Neuron (in vitro differentiated cells): Measurements from ENCODE around the gene HSD3B7.
"Not testable (repeated sequence)": the region's sequence is repeated elsewhere in the genome, so short reads cannot be mapped to it uniquely, and the experiment has no call there.

Source experiments
- H2AFZ ChIP-seq: one replicate; pipeline ENCODE4 v1.6.1; 2013; ENCODE audit warnings: low read depth, mild to moderate bottlenecking, inconsistent platforms, low read length, moderate library complexity
- H3K27me3 ChIP-seq: one replicate; pipeline ENCODE4 v1.6.1; 2013; ENCODE audit warnings: low read length; ENCODE audit not compliant: insufficient read depth
- H3K36me3 ChIP-seq: one replicate; pipeline ENCODE4 v1.6.1; 2013; ENCODE audit warnings: low read length; ENCODE audit not compliant: insufficient read depth
- H3K4me1 ChIP-seq: one replicate; pipeline ENCODE4 v1.6.1; 2013; ENCODE audit warnings: low read length; ENCODE audit not compliant: insufficient read depth
- H3K4me3 ChIP-seq: 2 replicates; pipeline ENCODE4 v1.5.1; 2013; ENCODE audit warnings: mild to moderate bottlenecking, low read length, moderate library complexity
- H3K9me3 ChIP-seq: one replicate; pipeline ENCODE4 v1.6.1; 2013; ENCODE audit warnings: low read length

Gene HSD3B7

DNA sequence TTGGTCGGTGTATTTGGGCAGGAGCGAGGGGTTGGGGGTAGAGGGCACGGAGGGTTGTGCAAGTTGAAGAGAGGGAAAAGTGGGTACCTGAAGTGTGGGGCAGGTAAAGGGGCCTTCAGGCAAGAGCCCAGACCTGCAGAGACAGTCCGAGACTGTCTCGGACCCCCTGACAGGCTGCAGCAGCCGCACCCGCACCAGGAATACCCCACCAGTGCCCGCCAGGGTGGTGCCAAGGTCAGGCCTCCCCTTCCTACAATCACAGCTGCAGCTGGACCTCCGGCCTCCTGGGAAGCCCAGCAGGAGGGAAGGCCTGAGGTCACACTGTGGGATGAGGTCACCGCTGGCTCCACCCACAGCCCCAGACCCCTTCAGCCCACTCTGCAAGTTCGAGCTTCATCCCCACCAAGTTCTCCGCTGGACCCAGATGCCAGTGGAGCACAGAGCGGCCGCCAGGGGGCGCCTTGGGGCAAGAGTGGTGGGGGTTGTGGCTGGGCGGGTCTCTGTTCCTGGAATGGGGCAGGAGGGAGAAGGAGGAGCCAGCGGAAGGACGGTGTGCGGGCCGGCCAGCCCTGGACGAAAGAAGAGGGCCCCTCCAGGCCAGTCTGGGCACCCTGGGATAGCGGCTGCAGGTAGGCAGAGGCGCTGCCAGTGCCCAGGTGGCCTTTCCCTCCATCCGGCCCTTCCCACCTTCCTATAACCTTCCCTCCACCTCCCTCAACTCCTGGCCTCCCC lies at the start of gene HSD3B7:
HSD3B7 (plus strand) TSS at position 539 of the 732 bp plus-strand sequence. CDS start 452 bp downstream, outside the sequence.
- H3K27me3 ChIP-seq = no peaks in the 10 kb centered on the region
- H3K4me3 ChIP-seq = no peak within 1 kb of the TSS
- H3K9me3 ChIP-seq = no peaks in the 10 kb centered on the region
- peaks cover 8% of the 10 kb centered on the region for H3K4me1 ChIP-seq
- H2AFZ ChIP-seq = no peak within 1 kb of the TSS
- peaks cover 36% of the 10 kb centered on the region for H3K36me3 ChIP-seq

DNA sequence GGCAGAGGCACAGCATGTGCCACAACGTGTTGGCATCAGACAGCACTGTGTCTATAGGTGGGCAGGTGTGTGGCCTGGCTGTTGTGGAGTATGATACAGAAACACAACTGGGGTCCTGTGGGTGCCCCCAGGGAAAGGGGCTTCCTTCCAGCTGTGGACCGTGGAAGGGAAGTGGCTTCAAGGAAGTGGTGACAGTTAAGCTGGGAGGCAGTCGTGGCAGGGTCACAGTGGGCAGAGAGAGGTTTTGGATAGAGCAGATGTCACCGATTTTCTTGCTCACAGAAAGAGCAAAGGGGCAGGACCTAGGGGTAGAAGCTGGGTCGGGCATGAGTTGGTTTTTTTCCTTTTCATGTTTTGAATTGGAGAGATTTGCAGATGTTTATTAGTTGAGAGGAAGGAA lies 47.3 kb upstream of the HSD3B7 start:
- Histone ChIP-seq H3K36me3 (peaks cover 46% of the 10 kb centered on the region), H3K27me3 (no peaks in the 10 kb centered on the region), H2AFZ (no peak overlapping the region), H3K9me3 (no peaks in the 10 kb centered on the region), H3K4me1 (peaks cover 8% of the 10 kb centered on the region), H3K4me3 (no peak overlapping the region)

DNA sequence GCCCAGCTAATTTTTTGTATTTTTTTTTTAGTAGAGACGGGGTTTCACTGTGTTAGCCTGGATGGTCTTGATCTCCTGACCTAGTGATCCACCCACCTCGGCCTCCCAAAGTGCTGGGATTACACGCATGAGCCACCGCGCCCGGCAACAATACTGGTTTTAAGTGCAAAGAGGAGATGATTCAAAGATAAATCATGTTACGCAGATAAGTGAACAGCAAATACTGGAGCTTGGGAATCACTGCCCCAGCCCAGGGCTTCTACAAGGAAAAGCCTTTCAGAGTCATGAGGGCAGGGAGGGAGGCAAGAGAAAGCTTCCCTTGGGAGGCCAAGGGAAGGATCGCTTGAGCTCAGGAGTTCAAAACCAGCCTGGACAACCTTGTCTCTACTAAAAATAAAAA lies 45.4 kb upstream of the HSD3B7 start:
- not testable (repeated sequence) for H3K4me3 ChIP-seq, H2AFZ ChIP-seq, H3K4me1 ChIP-seq, H3K9me3 ChIP-seq, H3K27me3 ChIP-seq
- peaks cover 54% of the 10 kb centered on the region for H3K36me3 ChIP-seq

DNA sequence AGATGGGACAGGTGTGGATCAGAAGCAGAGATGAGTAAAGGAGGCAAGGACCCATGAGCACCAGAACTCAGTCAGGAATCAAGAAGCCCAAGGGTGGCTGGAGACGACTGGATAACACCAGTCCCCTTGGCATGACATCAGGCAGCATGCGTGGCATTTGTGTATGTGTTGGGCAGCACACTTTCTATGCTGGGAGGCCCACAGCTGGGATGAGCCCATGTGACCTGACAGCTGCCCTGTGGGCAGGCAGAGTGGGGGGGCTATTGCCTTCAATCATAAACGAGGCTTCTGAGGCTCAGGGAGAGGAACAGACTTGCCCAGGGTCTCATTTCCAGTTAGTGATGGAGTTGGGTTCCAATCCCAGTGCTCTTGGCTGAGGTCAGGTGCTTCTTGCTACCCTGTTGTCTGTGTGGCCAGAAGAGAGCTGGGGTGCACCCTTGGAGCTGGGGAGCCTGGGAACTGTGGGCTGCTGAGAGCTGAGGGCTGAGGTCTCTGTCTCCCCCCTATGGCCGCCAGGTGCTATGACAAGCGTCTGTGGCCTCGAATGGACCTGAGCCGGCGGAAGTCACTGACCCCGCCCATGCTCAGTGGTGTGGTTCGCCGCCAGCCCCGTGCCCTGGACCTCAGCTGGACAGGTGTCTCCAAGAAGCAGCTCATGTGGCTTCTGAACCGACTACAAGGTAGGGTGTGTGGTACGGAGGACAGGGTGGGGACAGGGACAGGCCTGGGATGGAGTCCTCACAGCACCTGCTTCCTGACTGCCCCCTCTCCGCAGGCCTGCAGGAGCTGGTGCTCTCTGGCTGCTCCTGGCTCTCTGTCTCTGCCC lies 43.2 kb upstream of the HSD3B7 start:
- Histone ChIP-seq H3K36me3 (peaks cover 46% of the 10 kb centered on the region), H3K4me3 (no peak overlapping the region), H2AFZ (no peak overlapping the region), H3K4me1 (peaks cover 12% of the 10 kb centered on the region), H3K9me3 (peaks cover 2% of the 10 kb centered on the region), H3K27me3 (no peaks in the 10 kb centered on the region)

DNA sequence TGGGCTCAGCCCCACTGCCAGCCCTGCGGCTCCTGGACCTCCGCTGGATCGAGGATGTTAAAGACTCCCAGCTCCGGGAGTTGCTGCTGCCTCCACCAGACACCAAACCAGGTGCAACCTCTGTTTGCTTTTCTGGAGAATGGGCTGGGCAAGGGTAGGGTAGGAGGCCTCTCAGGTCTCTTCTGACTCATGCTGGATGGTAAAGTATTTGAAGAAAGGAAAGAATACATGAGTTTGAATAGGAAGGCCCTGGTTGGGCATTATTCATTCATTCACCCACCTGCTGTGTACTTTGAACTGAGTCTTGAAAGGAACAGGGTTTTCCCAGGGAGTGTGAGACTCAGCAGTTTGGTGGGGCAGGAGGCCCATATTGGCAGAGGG lies 42.6 kb upstream of the HSD3B7 start:
- H3K36me3 ChIP-seq = peaks cover 43% of the 10 kb centered on the region
- H2AFZ ChIP-seq = no peak overlapping the region
- H3K27me3 ChIP-seq = no peaks in the 10 kb centered on the region
- H3K9me3 ChIP-seq = peaks cover 2% of the 10 kb centered on the region
- H3K4me3 ChIP-seq = no peak overlapping the region
- peaks cover 18% of the 10 kb centered on the region for H3K4me1 ChIP-seq

DNA sequence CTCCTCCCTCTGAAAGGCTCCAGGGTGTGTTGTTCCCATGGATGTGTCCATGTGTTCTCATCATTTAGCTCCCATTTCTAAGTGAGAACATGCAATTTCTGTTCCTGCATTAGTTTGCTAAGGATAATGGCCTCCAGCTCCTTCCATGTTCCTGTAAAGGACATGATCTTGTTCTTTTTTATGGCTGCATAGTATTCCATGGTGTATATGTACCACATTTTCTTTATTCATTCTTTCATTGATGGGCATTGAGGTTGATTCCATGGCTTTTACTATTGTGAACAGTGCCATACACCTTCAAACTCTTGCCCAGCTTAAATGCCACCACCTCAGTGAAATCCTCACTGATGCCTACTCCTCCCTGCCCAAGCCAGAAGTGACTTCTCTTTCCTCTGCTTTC lies 40.7 kb upstream of the HSD3B7 start:
- Histone ChIP-seq H3K9me3 (peaks cover 2% of the 10 kb centered on the region), H3K4me3 (no peak overlapping the region), H3K27me3 (no peaks in the 10 kb centered on the region), H2AFZ (no peak overlapping the region), H3K36me3 (peaks cover 35% of the 10 kb centered on the region), H3K4me1 (peaks cover 24% of the 10 kb centered on the region)

DNA sequence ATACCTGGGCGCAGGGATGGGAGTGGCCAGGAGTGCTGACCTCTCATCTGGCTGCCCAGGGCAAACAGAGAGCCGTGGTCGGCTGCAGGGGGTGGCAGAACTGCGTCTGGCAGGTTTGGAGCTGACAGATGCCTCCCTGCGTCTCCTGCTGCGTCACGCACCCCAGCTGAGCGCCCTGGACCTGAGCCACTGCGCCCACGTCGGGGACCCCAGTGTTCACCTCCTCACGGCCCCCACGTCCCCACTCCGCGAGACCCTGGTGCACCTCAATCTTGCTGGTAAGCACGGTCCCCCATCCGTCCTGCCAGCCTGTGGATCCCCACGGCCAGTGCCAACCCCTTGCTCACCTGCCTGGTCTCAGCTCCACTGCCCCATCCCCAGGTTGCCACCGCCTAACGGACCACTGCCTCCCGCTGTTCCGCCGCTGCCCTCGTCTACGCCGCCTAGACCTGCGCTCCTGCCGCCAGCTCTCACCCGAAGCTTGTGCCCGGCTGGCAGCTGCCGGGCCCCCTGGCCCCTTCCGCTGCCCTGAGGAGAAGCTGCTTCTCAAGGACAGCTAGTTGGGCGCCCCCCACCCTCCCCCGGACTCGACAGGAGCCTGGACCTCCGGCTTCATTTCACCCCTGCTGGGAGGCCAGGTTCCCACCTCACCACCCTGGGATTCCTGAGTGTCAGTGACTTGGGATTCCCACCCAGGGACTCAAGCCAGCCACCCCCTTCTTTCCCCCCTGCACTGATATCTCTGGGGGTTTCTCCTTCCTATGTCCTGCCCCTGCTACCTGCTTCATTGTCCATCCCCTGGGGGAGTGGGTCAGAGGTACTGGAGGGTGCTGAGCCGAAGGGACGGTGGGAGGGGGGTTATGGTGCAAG lies 38.1 kb upstream of the HSD3B7 start:
- H3K4me3 ChIP-seq = no peak overlapping the region
- H3K27me3 ChIP-seq = no peaks in the 10 kb centered on the region
- peaks cover 36% of the 10 kb centered on the region for H3K4me1 ChIP-seq
- no peak overlapping the region for H2AFZ ChIP-seq
- peaks cover 2% of the 10 kb centered on the region for H3K9me3 ChIP-seq
- H3K36me3 ChIP-seq = peaks cover 28% of the 10 kb centered on the region

DNA sequence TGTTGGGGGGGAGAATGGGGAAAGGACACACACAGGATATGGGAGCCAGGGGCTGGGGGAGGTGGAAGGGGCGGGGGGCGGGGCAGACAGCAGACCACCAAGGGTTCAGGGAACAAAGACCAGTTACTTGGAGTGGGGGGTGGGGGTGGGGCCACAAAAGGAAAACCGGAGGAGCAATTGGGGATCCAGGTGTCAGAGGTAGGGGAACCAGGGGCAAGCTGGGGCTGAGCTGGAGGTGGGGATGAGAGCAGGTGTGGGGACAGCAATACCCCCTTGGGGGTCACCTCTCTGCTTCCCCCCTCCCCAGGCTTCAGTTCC lies 37.5 kb upstream of the HSD3B7 start:
- H3K4me3 ChIP-seq = peak overlapping the region; percentile 74
- peaks cover 23% of the 10 kb centered on the region for H3K36me3 ChIP-seq
- peaks cover 2% of the 10 kb centered on the region for H3K9me3 ChIP-seq
- H2AFZ ChIP-seq = peak overlapping the region; percentile 41
- peaks cover 31% of the 10 kb centered on the region for H3K4me1 ChIP-seq
- no peaks in the 10 kb centered on the region for H3K27me3 ChIP-seq

DNA sequence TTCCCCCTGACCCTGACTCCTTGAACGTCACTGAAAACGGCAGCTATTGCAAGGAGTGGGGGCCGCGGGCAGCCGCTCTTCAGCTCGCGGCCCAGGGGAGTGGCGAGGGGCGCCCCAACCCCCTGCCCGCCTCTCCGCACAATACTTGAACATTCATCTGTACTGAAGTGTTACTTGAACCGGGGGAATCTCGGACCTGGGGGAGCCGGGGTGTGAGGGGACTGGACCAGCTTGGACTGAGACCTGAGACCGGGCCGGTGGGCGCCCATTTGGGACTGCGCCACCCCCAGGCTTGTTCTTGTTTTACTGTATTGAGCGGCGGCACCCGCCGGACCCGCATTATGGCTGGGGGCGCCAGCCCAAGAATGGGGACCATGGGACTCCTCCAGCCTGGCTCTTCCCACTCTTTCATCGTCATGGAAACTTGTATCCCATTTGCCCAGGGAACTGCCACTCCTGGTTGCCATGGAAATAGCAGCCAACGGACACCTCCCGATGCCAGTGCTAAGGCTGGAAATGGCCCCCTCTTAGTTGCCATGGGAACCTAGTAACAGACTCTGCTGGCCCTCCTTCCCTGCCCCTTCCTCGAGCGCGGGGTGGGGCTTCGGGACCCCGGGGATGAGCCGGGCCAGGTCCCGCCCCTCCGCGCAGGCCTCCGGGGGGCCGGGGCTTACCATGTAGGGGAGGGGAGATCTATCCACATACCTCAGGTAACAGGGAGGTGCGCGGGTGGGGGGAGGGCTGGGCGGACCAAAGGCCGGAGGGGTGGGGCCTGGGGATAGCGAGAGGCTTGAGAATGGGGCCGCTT lies 36.9 kb upstream of the HSD3B7 start:
- peak overlapping the region; percentile 52 for H2AFZ ChIP-seq
- H3K4me1 ChIP-seq = peaks cover 31% of the 10 kb centered on the region
- peak overlapping the region; percentile 74 for H3K4me3 ChIP-seq
- no peaks in the 10 kb centered on the region for H3K27me3 ChIP-seq
- H3K9me3 ChIP-seq = peaks cover 2% of the 10 kb centered on the region
- H3K36me3 ChIP-seq = peaks cover 19% of the 10 kb centered on the region

DNA sequence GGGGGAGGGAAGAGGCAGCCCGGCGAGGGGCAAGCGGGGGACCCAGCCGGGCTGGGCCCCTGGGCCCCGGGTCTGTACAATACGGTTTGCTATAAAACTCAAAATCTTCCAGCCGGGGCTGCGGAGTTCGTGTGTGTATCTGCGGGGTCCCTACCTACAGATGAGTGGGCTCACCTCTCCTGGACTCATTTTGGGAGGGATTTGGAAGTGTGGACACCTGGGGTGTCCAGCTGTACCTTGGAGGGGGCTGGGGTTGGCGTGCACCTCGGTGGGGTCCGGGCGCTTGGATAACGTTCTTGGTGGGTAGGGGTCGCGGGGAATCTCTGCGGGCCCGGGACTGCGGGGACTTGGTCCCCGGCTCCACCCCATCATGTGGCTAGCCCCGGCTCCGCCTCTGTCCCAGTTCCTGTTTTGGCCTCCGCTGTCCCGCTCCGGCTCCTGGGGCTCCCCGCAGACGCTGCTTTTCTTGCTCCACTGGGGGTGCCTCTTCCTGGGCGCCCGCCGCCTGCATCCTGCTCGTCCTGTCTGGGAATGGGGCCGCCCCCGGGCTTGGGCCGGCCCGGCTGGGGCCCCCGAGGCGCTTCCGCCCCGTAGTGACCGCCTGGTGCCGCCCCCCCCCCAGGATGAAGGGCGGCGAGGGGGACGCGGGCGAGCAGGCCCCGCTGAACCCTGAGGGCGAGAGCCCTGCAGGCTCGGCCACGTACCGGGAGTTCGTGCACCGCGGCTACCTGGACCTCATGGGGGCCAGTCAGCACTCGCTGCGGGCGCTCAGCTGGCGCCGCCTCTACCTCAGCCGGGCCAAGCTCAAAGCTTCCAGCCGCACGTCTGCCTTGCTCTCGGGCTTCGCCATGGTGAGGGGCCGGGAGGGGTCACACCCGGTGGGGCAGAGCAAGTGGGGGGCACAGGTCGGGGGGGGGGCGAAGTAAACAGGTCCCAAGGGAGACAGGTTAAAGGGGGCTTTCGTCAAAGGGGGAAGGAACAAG lies 36.0 kb upstream of the HSD3B7 start, which contains the start of gene ORAI3:
ORAI3 (plus strand) TSS at position 402 of the 983 bp plus-strand sequence; CDS start at position 624, 222 bp downstream.
- Histone ChIP-seq H3K36me3 (peaks cover 14% of the 10 kb centered on the region), H3K4me1 (peaks cover 31% of the 10 kb centered on the region), H3K4me3 (peak within 1 kb of the TSS; percentile 74)

DNA sequence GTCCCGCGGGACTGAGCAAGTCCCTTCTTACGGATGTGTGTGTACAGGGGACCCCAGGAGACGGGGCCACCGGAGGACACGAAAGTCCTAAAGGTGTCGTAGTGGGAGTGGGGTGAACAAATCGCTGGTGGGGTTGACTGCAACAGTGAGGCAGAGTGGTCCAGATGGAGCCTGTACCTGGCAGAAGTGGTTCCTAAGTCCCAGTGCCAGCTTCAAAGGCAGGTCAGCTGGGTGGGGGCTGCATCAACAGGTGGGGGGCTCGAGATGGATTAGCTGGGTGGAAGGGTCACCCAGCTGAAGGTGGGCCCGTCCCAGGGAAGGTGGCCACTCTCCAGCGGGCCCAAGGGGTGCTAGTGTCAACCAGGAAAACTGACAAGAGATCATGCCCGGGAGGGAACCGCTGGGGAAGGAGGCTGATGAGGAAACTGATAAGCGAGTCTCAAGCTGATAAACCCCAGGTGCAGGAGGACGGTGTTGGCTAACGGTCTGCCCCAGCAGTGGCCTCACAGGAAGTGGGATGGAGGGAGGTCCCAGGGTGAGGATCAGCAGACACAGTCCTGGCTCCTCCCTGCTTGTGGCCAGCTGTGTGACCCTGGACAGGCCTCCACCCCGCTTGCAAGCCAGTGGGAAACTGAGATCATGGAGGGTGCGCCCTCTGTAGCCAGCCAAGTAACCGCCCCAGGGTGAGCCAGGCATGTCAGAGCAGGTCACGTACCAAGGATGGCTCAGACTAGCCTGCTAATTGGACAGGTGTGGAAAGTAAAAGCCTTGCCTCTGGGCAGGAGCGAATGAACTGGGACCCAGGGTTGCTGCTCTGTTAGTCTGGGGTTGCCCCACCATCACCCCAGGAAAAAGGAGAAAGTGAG lies 35.1 kb upstream of the HSD3B7 start:
- Histone ChIP-seq H3K27me3 (no peaks in the 10 kb centered on the region), H3K36me3 (peaks cover 6% of the 10 kb centered on the region), H3K9me3 (no peaks in the 10 kb centered on the region), H2AFZ (no peak overlapping the region), H3K4me1 (peaks cover 31% of the 10 kb centered on the region), H3K4me3 (peak overlapping the region; percentile 74)

More for the DNA sequence above, 36.0 kb upstream of the HSD3B7 start, which contains the start of gene ORAI3:
- Histone ChIP-seq H2AFZ (peak within 1 kb of the TSS; percentile 52), H3K9me3 (peaks cover 2% of the 10 kb centered on the region), H3K27me3 (no peaks in the 10 kb centered on the region)
